ENCODE measurements around the gene SLC38A11. TPM values are rescaled to one million over a fixed set of nuclear protein-coding genes. Genes with fewer than 3 reads are reported as not detected.

Gene SLC38A11
- total RNA-seq, 1 donor from 2014 or later: 0.33 TPM

GRCh38 chr2:164915566-164915965 lies 39.8 kb downstream of the SLC38A11 start:
- intact Hi-C loops (cut with micrococcal nuclease): no loop called here
- no peak for DNase-seq
- TF ChIP-seq CTCF (IDR thresholded peaks at IDR 0.05; ENCODE audit: borderline replicate concordance): no peak

GRCh38 chr2:164913640-164914350 lies 41.5 kb downstream of the SLC38A11 start:
- H3K27ac ChIP-seq (replicated peaks): peak overlapping the region; percentile 45

More at GRCh38 chr2:164915566-164915965, 39.8 kb downstream of the SLC38A11 start:
- Histone ChIP-seq H3K36me3 (no peaks in the 10 kb centered on the region), H3K4me1 (peaks cover 39% of the 10 kb centered on the region), H3K27ac (replicated peaks) (no peak overlapping the region), H3K9me3 (replicated peaks) (no peaks in the 10 kb centered on the region), H3K27me3 (ENCODE audit: low read depth) (no peaks in the 10 kb centered on the region), H3K4me3 (no peak overlapping the region)

GRCh38 chr2:164913011-164913410 lies 42.3 kb downstream of the SLC38A11 start:
- no peaks in the 10 kb centered on the region for H3K36me3 ChIP-seq
- H3K9me3 ChIP-seq (replicated peaks): no peaks in the 10 kb centered on the region
- TF ChIP-seq CTCF (IDR thresholded peaks at IDR 0.05; ENCODE audit: borderline replicate concordance): no peak
- no peak overlapping the region for H3K4me3 ChIP-seq
- peak overlapping the region; percentile 45 for H3K27ac ChIP-seq (replicated peaks)
- intact Hi-C loops (cut with micrococcal nuclease): loop anchor here (5.0 kb wide), 1 partner anchor 71 kb away; the partner anchor contains the start of gene COBLL1
- peaks cover 52% of the 10 kb centered on the region for H3K4me1 ChIP-seq
- H3K27me3 ChIP-seq (ENCODE audit: low read depth): no peaks in the 10 kb centered on the region
- no peak for DNase-seq

More at GRCh38 chr2:164913640-164914350, 41.5 kb downstream of the SLC38A11 start:
- H3K27me3 ChIP-seq (ENCODE audit: low read depth): no peaks in the 10 kb centered on the region
- H3K36me3 ChIP-seq: no peaks in the 10 kb centered on the region
- no peaks in the 10 kb centered on the region for H3K9me3 ChIP-seq (replicated peaks)
- no peak overlapping the region for H3K4me3 ChIP-seq
- no peak for DNase-seq
- intact Hi-C loops (cut with micrococcal nuclease): loop anchor here (5.0 kb wide), 1 partner anchor 71 kb away; the partner anchor contains the start of gene COBLL1
- TF ChIP-seq CTCF (IDR thresholded peaks at IDR 0.05; ENCODE audit: borderline replicate concordance): peak; percentile 55
- peaks cover 52% of the 10 kb centered on the region for H3K4me1 ChIP-seq

GRCh38 chr2:164911832-164912231 lies 43.5 kb downstream of the SLC38A11 start:
- H3K4me1 ChIP-seq: peaks cover 52% of the 10 kb centered on the region
- H3K9me3 ChIP-seq (replicated peaks): no peaks in the 10 kb centered on the region
- intact Hi-C loops (cut with micrococcal nuclease): loop anchor here (5.0 kb wide), 1 partner anchor 70 kb away; the partner anchor contains the start of gene COBLL1
- no peak overlapping the region for H3K4me3 ChIP-seq
- H3K36me3 ChIP-seq: no peaks in the 10 kb centered on the region
- DNase-seq: no peak
- no peaks in the 10 kb centered on the region for H3K27me3 ChIP-seq (ENCODE audit: low read depth)
- peak overlapping the region; percentile 43 for H3K27ac ChIP-seq (replicated peaks)
- no peak for TF ChIP-seq CTCF (IDR thresholded peaks at IDR 0.05; ENCODE audit: borderline replicate concordance)

- Histone ChIP-seq H3K4me1 (peaks cover 52% of the 10 kb centered on the region), H3K36me3 (no peaks in the 10 kb centered on the region), H3K27me3 (ENCODE audit: low read depth) (no peaks in the 10 kb centered on the region), H3K27ac (replicated peaks) (peak overlapping the region; percentile 43), H3K4me3 (peak overlapping the region; percentile 18), H3K9me3 (replicated peaks) (no peaks in the 10 kb centered on the region)
- TF ChIP-seq CTCF (IDR thresholded peaks at IDR 0.05; ENCODE audit: borderline replicate concordance): no peak
- DNase-seq: no peak
- intact Hi-C loops (cut with micrococcal nuclease): loop anchor here (5.0 kb wide), 1 partner anchor 68 kb away; the partner anchor contains the start of gene COBLL1
Measured at GRCh38 chr2:164910101-164910899, 45.0 kb downstream of the SLC38A11 start.
